ENCODE measurements around the gene PPP1R2. TPM values are rescaled to one million over a fixed set of nuclear protein-coding genes. Genes with fewer than 3 reads are reported as not detected.

Gene PPP1R2
- total and polyA plus RNA-seq, 10 donors = 30.7 to 168 (median 61.2) TPM

GRCh38 chr3:195587824-195588223, 44.7 kb upstream of the PPP1R2 start:
- intact Hi-C loops (cut with DNase I; ENCODE audit: low total_unique reads) = no loop called here
- no peaks in the 10 kb centered on the region for H3K36me3 ChIP-seq
- peaks cover 0 to 6% (median 0%) of the 10 kb centered on the region in 7 donors for H3K27me3 ChIP-seq (replicated peaks in 1 of 7)
- no peak for TF ChIP-seq CTCF (IDR thresholded peaks at IDR 0.05 in 8 of 11, conservative IDR thresholded peaks at IDR 0.05 in 3 of 11)
- TF ChIP-seq POLR2AphosphoS5 (IDR thresholded peaks at IDR 0.05) = no peak
- TF ChIP-seq POLR2A (IDR thresholded peaks at IDR 0.05) = no peak
- peaks cover 0 to 17% (median 2%) of the 10 kb centered on the region in 8 donors for H3K9me3 ChIP-seq
- H3K4me1 ChIP-seq = peaks cover 0 to 16% (median 7%) of the 10 kb centered on the region in 6 donors
- H3K4me3 ChIP-seq = no peak overlapping the region
- 65 to 69% (median 68%) methylated on average over 5 of the region's 5 CpGs for WGBS, 5 donors
- no peak overlapping the region for H3K27ac ChIP-seq
- DNase-seq = no peak

GRCh38 chr3:195587406-195587805, 44.3 kb upstream of the PPP1R2 start:
- Histone ChIP-seq H3K27ac (no peak overlapping the region), H3K36me3 (no peaks in the 10 kb centered on the region), H3K4me3 (no peak overlapping the region), H3K4me1 (peaks cover 0 to 16% (median 7%) of the 10 kb centered on the region in 6 donors), H3K27me3 (replicated peaks in 1 of 7) (peaks cover 0 to 6% (median 0%) of the 10 kb centered on the region in 7 donors), H3K9me3 (peaks cover 0 to 17% (median 2%) of the 10 kb centered on the region in 8 donors)
- TF ChIP-seq CTCF (IDR thresholded peaks at IDR 0.05 in 8 of 11, conservative IDR thresholded peaks at IDR 0.05 in 3 of 11) = no peak
- TF ChIP-seq POLR2A (IDR thresholded peaks at IDR 0.05) = no peak
- TF ChIP-seq POLR2AphosphoS5 (IDR thresholded peaks at IDR 0.05) = no peak
- intact Hi-C loops (cut with DNase I; ENCODE audit: low total_unique reads) = no loop called here
- WGBS, 5 donors = 82 to 88% (median 85%) methylated on average over 4 of the region's 4 CpGs
- no peak for DNase-seq

GRCh38 chr3:195584543-195584870, 41.4 kb upstream of the PPP1R2 start:
- Histone ChIP-seq H3K9me3 (peaks cover 0 to 9% (median under 1%) of the 10 kb centered on the region in 8 donors), H3K27ac (no peak overlapping the region), H3K27me3 (replicated peaks in 1 of 7) (peaks cover 0 to 6% (median 0%) of the 10 kb centered on the region in 7 donors), H3K4me1 (peaks cover 0 to 16% (median 7%) of the 10 kb centered on the region in 6 donors), H3K4me3 (no peak overlapping the region), H3K36me3 (no peaks in the 10 kb centered on the region)
- no peak for TF ChIP-seq POLR2A (IDR thresholded peaks at IDR 0.05)
- no peak for TF ChIP-seq POLR2AphosphoS5 (IDR thresholded peaks at IDR 0.05)
- no peak for TF ChIP-seq CTCF (IDR thresholded peaks at IDR 0.05 in 8 of 11, conservative IDR thresholded peaks at IDR 0.05 in 3 of 11)
- 73 to 84% (median 80%) methylated on average over 4 of the region's 4 CpGs for WGBS, 5 donors
- no peak for DNase-seq
- intact Hi-C loops (cut with DNase I; ENCODE audit: low total_unique reads) = no loop called here

GRCh38 chr3:195583831-195584542, 40.9 kb upstream of the PPP1R2 start, which contains the start of gene APOD:
TSS of gene APOD (minus strand) at chr3:195583940. CDS start at chr3:195579461, 4,479 bp downstream.
- Histone ChIP-seq H3K27ac (no peak within 1 kb of the TSS), H3K4me3 (no peak within 1 kb of the TSS), H3K9me3 (peaks cover 0 to 4% (median 0%) of the 10 kb centered on the region in 8 donors), H3K36me3 (no peaks in the 10 kb centered on the region), H3K27me3 (replicated peaks in 1 of 7) (peaks cover 0 to 6% (median 0%) of the 10 kb centered on the region in 7 donors), H3K4me1 (peaks cover 0 to 16% (median 7%) of the 10 kb centered on the region in 6 donors)
- WGBS, 5 donors = 51 to 65% (median 59%) methylated on average over 16 of the region's 16 CpGs
- intact Hi-C loops (cut with DNase I; ENCODE audit: low total_unique reads) = no loop called here
- DNase-seq = no peak
- no peak for TF ChIP-seq POLR2A (IDR thresholded peaks at IDR 0.05)
- no peak for TF ChIP-seq POLR2AphosphoS5 (IDR thresholded peaks at IDR 0.05)
- TF ChIP-seq CTCF (IDR thresholded peaks at IDR 0.05 in 8 of 11, conservative IDR thresholded peaks at IDR 0.05 in 3 of 11) = no peak

Measured in spleen (tissue), 11 donors.